ENCODE measurements around the gene CAMP. TPM values are rescaled to one million over a fixed set of nuclear protein-coding genes. Genes with fewer than 3 reads are reported as not detected.

Gene CAMP
- 0.23 TPM in 1 of 5 replicates, not detected in the others for total RNA-seq (2022; extraction: Qiagen RNA extraction; ENCODE audit: low read depth)

GRCh38 chr3:48222616-48223513, at the start of gene CAMP:
TSS of gene CAMP (plus strand) at chr3:48223495. CDS start at chr3:48223512, 17 bp downstream.

GRCh38 chr3:48188266-48189201, 34.8 kb upstream of the CAMP start, which contains the start of gene CDC25A:
TSS of gene CDC25A (minus strand) at chr3:48188417. CDS start at chr3:48187947, 470 bp downstream.

Other genes with a start within 250 kb of the CAMP start
- gene MAP4, start 207.1 kb upstream of the CAMP start, total RNA-seq (2022; extraction: Qiagen RNA extraction; ENCODE audit: low read depth), result 92.8 to 110 TPM (median 106 TPM) in 5 replicates
- 9.1 to 11.3 TPM (median 9.8 TPM) in 5 replicates for gene CDC25A, start 35.1 kb upstream of the CAMP start, total RNA-seq (2022; extraction: Qiagen RNA extraction; ENCODE audit: low read depth)
- gene ZNF589, start 17.6 kb downstream of the CAMP start, total RNA-seq (2022; extraction: Qiagen RNA extraction; ENCODE audit: low read depth), result 2.2 to 3.0 TPM (median 2.4 TPM) in 5 replicates
- gene NME6, start 77.9 kb downstream of the CAMP start, total RNA-seq (2022; extraction: Qiagen RNA extraction; ENCODE audit: low read depth), result 22.6 to 26.2 TPM (median 24.6 TPM) in 5 replicates
- not detected in 5 replicates for gene SPINK8, start 110.2 kb downstream of the CAMP start, total RNA-seq (2022; extraction: Qiagen RNA extraction; ENCODE audit: low read depth)
- gene FBXW12, start 148.7 kb downstream of the CAMP start, total RNA-seq (2022; extraction: Qiagen RNA extraction; ENCODE audit: low read depth), result not detected in 5 replicates
- gene PLXNB1, start 206.6 kb downstream of the CAMP start, total RNA-seq (2022; extraction: Qiagen RNA extraction; ENCODE audit: low read depth), result 13.7 to 17.6 TPM (median 14.1 TPM) in 5 replicates
- 24.0 to 28.4 TPM (median 26.6 TPM) in 5 replicates for gene CCDC51, start 216.6 kb downstream of the CAMP start, total RNA-seq (2022; extraction: Qiagen RNA extraction; ENCODE audit: low read depth)
- gene TMA7, start 216.8 kb downstream of the CAMP start, total RNA-seq (2022; extraction: Qiagen RNA extraction; ENCODE audit: low read depth), result 260 to 415 TPM (median 305 TPM) in 5 replicates
- gene ATRIP, start 223.2 kb downstream of the CAMP start, total RNA-seq (2022; extraction: Qiagen RNA extraction; ENCODE audit: low read depth), result 7.8 to 9.4 TPM (median 9.3 TPM) in 5 replicates

Data from A549 treated with CpdA at 1 μM for 4 hours (cell line).